CD4-positive, alpha-beta T cell treated with Interferon gamma for 1 hour (primary cell): ENCODE results near the gene SPRY4.
"Not testable (repeated sequence)": the region's sequence is repeated elsewhere in the genome, so short reads cannot be mapped to it uniquely, and the experiment has no call there.

Experiments used
- DNase-seq: peaks from one replicate; pipeline ENCODE4 v3.0.0-alpha.2; 2020

SPRY4 gene

GRCh38 chr5:142290577-142291299 lies 34.1 kb downstream of the SPRY4 start:
- DNase-seq = no peak

GRCh38 chr5:142289708-142290576 lies 34.9 kb downstream of the SPRY4 start:
- no peak for DNase-seq

GRCh38 chr5:142287973-142288313 lies 36.9 kb downstream of the SPRY4 start:
- no peak for DNase-seq

- DNase-seq = no peak
Observed at GRCh38 chr5:142287096-142287972, 37.5 kb downstream of the SPRY4 start.

GRCh38 chr5:142286111-142286510 lies 38.7 kb downstream of the SPRY4 start:
- no peak for DNase-seq

GRCh38 chr5:142283304-142283703 lies 41.5 kb downstream of the SPRY4 start:
- no peak for DNase-seq

- DNase-seq = no peak
Observed at GRCh38 chr5:142281966-142282365, 42.9 kb downstream of the SPRY4 start.

- no peak for DNase-seq
Observed at GRCh38 chr5:142281008-142281367, 43.8 kb downstream of the SPRY4 start.

GRCh38 chr5:142280066-142281007 lies 44.5 kb downstream of the SPRY4 start:
- no peak for DNase-seq

- no peak for DNase-seq
Observed at GRCh38 chr5:142278627-142279026, 46.2 kb downstream of the SPRY4 start.

- no peak for DNase-seq
Observed at GRCh38 chr5:142277796-142278195, 47.0 kb downstream of the SPRY4 start.

- DNase-seq = no peak
Observed at GRCh38 chr5:142276517-142276916, 48.3 kb downstream of the SPRY4 start.

GRCh38 chr5:142275496-142275895 lies 49.3 kb downstream of the SPRY4 start:
- no peak for DNase-seq

- DNase-seq = not testable (repeated sequence)
Observed at GRCh38 chr5:142272596-142272995, 52.2 kb downstream of the SPRY4 start.

- not testable (repeated sequence) for DNase-seq
Observed at GRCh38 chr5:142264084-142264483, 60.7 kb downstream of the SPRY4 start.

- DNase-seq = no peak
Observed at GRCh38 chr5:142263346-142263745, 61.5 kb downstream of the SPRY4 start.

- DNase-seq = no peak
Observed at GRCh38 chr5:142262683-142263082, 62.1 kb downstream of the SPRY4 start.
